Epithelial cell of prostate (primary cell): ENCODE data around the gene CROCC2.

ENCODE experiments used
- DNase-seq: peaks from one replicate; pipeline ENCODE4 v3.0.0-alpha.2; 2011; ENCODE audit warnings: low read depth, low spot score
- H3K27ac ChIP-seq: fragments of 450-650 bp; 2 replicates; pipeline ENCODE4 v1.5.1; 2017; ENCODE audit warnings: mild to moderate bottlenecking

The CROCC2 gene

DNA sequence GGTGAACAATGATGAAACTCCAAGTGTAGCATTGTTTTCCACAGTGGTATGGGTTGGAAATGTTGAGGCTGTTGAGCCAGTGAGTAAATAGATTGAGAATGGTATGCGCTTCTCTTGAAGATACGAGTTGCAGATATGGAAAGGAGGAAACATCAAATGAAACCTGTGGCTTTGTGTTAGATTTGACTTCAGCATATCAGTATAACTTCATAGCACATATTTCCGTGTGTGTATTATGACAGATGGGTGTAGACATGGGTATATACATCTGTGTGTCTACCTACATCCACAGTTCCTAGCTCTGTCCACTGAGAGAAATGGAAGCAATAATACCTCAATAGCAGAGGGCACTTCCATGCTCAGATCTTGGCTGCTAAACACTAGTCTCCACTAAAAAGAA is 100.3 kb downstream of the CROCC2 start:
- DNase-seq, result no peak
- no peak overlapping the region for H3K27ac ChIP-seq

DNA sequence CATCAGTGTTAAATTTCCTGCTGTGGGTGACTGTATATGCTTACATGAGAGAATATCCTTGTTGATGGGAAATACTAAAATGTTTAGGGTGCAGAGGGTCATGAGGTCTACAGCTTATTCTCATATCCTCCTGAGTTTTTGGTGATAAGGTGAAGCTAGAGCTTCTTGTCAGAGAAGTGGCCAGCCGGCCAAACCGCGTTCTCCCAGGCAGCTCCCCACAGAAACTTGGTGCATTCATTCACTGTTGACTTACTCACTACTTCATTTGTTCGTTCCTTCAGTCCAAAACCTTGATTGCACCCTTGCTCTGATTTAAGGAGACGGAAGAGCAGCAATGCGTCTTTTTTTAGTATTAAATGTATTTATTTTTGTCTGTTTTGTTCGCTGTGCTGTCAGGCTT is 101.0 kb downstream of the CROCC2 start:
- H3K27ac ChIP-seq, result no peak overlapping the region
- DNase-seq, result no peak

DNA sequence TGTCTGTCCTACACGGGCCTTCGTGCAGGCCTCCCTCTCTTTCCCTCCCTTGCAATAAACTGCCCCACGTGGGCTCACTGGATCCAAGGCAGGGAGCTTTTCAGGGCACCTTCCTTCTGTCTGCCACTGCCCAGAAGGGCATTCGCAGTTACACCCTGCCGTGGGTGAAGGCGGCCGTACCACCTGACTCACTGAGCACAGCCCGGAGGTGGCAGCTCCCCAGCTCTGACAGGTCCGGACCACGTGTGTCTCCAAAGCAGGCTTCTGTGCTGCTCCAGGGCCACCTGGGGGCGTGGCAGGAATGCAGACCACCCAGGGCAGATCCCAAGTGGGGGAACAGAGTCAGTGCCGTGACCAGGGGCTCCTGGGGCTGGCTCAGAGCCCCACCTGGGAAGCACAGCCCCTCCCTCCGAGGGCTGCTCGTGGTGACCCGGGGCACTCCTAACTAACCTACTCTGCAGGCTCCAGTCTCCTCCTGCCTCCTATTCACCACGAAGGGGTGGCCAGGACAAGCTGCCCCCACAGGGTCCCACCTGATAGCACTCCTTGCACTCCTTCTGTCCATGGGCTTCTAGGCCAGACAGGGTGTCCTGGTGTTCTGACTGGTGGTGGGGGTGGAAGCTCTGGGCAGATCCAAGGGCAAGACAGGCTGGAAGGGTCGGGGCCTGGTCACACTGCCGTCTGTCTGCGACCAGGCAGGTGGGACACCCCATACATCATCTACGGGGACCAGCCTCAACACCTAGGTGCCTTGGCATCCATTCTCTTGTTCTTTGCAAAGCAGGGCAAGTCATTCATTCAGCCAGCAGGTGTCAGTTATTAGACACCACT is 102.0 kb downstream of the CROCC2 start:
- no peak for DNase-seq
- no peak overlapping the region for H3K27ac ChIP-seq

DNA sequence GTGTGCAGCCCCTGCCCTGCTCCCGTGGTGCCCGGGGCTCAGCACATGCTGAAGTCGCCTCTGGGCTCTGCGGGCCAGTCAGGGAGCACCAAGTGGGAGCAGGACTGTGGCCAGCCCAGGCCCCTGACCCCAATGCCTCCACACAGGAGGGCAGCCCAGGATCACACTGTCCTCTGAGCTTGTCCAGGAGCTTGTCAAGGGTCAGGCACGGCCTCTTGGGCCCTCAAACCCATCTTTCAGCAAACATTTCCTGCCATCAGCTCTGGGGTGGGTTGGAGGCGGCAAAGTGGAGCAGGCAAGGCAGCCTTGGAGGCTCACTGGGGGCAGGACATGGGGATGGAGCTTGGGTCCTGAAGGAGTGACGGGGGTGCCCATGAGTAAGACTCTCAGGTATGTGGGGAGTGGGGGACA is 102.6 kb downstream of the CROCC2 start:
- H3K27ac ChIP-seq, result no peak overlapping the region

DNA sequence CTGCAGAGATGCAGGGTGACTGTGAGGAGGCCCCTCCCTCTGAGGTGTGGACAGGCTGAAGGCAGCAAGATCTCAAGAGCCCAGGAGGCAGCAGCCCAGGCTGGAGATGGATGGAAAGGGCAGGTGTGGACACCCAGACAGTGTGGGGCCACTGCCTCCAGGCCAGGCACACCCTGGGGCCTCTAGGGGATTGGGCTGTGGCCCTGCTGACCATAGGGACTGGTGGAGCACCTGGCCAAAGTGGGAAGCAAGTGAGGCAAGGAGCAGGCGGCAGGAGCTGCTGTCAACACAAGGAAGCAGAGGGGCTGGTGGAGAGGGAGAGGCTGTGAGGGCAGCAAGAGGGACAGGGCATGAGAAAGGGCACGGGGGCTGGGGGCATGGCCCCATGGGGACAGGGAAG is 103.1 kb downstream of the CROCC2 start:
- H3K27ac ChIP-seq, result no peak overlapping the region
- no peak for DNase-seq

More for the DNA sequence above, 102.6 kb downstream of the CROCC2 start:
- no peak for DNase-seq

DNA sequence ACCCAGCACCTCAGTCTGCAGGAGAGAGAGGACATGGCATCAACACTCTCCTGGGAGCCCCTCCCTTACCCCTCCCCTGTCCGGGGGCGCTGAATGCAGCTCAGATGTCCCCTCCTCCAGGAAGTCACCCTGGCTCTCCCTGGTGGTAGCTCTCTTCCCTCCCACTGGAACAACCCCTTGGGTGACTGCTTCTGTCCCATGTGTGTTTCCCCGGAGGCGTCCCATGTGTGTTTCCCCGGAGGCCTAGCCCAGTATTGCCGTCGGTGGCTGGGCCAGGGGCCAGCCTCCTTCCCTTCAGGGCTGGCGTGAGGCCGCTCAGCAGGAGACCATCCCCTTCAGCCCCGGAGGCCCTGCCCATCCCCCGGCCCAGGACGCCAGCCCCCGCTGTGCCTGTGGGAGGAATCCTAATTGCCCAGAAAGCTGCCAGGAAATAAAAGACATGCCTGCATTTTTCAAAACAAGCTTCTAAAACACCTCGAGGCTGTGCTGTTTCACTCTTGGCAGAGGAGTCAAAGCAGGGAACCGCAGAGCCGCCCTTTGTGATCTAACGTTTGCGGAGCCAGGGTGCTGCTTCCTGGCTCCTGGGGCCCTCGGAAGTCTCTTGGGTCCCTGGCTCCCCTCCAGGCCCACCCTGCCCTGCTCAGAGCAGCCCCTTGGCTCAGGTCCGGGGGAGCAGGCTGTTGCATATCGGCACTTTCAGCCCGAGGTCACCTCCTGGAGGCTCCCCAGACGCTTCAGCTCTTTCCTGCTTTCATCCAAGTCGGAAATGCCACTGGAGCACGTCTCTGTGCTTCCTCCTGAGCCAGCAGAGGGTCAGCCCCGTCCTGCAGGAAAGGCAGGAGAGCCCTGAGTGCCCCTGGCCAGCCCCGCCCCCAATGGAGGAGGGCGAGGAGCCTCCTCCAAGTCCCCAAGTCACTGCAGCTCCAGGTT is 103.7 kb downstream of the CROCC2 start:
- H3K27ac ChIP-seq, result no peak overlapping the region
- DNase-seq, result no peak

DNA sequence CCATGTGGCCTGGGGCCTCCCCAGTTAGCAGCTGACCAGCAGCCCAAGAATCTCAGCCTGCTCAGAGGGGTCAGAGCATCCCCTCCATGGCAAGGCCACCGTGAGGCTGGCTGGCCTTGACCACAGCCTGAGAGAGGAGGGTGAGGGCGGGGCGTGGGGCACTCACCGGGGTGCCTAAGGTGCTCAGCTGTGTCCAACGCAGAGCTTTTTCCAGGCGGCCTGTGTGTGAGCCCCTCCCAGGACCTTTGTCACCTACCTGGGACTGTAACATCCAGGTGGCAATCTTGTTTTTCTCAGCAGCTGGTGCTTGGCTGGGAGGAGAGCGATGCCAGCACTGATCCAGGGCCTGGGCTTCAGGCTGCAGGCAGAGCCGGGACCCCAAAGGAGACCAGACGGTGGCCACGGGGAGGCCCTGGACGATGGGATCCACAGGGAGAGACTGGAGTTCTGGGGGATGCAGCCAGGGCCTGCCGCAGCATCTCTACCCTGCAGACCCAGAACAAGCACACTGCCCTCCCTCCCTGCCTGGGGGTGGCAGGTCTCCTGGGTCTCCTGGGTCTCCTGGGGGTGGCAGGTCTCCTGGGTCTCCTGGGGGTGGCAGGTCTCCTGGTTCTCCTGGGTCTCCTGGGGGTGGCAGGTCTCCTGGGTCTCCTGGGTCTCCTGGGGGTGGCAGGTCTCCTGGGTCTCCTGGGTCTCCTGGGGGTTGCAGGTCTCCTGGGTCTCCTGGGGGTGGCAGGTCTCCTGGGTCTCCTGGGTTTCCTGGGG is 104.6 kb downstream of the CROCC2 start:
- H3K27ac ChIP-seq, result no peak overlapping the region
- DNase-seq, result no peak

DNA sequence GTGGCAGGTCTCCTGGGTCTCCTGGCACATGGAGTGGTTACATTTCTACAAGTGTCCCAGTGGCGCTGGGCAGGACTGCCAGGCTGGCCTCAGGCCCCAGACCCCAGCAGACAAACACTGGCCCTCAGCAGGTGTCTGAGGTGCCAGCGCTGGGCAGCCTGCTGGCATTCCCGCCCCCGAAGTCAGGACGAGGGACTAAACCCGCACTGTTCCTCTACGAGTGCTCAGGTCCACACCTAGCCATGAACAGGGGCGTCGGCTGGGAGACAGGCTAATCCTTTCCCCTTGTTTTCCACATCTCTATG is 105.1 kb downstream of the CROCC2 start:
- no peak overlapping the region for H3K27ac ChIP-seq
- no peak for DNase-seq

DNA sequence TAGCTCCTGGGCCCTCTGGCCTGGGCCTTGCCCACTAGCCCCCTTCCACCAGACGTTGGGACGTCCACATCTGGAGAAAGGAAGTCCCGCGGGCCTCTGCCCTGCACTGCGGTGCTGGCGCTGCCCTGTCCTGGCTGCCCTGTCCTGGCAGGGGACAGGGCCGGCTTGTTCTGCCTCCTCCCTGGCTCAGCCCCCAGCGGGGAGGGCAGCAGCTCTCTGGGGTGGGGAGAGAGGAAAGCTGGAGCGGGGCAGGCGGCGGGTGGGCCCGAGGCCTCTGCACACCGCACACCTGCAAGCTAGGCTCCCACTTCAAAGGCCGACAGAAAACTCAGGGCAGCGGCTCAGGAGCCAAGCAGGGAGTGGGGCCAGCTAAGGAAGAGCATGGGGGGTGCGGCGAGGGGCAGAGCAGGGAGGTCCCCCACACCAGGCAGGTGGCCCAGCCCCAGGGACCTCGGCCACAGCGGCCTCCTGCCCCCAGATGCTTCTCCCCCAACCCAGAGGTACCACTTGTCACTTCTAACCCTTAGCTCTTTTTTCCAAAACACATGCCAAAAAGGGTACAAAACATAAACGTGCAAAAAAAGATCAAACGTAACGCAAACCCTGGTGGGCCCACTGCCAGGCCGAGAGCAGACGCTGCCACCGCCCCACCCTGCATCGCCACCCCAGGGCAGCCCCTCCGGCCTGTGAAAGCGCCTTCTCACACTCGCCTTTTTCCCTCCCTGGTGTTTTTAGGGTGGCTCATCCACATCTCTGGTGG is 105.8 kb downstream of the CROCC2 start:
- no peak overlapping the region for H3K27ac ChIP-seq
- DNase-seq, result no peak

DNA sequence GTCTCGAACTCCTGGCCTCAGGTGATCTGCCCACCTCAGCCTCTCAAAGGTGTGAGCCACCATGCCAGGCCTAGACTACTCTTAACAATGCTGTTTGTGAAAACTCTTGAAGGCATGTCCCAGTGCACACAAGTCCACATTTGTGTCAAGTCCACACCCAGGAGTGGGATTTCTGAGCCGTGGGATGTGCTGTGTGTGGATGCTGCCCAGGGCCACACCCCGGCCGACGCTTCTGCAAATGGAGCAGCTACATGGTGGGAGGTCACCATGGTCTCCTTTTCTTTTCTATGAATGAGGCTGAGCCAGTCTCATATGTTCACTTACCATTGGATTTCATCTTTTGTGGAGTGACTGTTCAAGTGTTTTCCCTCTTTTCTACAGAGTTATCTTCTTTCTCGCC is 108.1 kb downstream of the CROCC2 start:
- no peak for DNase-seq
- no peak overlapping the region for H3K27ac ChIP-seq

DNA sequence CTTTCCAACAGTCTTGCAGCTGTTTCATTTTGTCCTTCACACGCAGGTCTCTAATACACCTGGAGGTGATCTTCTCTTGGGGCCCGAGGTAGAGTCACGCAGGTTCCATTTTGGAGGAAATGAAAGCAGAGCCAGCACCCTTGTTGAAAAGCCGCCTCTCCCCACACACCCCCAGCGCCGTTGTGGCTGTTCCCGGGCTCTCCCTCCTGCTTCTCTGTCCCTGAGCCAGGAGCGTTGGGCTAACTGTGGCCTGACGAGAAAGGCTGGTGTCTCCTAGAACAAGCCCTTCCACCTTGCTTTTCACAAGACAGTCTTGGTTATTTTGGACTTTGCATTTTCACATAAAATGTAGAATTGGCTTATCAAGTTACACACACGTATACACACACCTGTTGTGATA is 108.6 kb downstream of the CROCC2 start:
- no peak for DNase-seq
- no peak overlapping the region for H3K27ac ChIP-seq

DNA sequence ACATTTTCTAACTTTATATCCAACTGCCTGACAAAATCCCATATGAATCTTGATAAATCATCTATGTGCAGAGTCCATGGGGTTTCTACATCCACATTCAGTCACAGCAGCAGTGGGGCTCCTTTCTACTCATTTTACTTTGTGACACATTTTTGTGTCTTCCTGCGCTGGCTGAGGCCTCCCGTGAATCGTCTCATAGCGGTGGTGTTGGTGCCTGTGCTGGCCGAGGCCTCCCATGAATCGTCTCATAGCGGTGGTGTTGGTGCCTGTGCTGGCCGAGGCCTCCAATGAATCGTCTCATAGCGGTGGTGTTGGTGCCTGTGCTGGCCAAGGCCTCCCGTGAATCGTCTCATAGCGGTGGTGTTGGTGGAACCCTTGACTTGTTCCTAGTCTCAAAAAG is 109.3 kb downstream of the CROCC2 start:
- DNase-seq, result no peak
- no peak overlapping the region for H3K27ac ChIP-seq

DNA sequence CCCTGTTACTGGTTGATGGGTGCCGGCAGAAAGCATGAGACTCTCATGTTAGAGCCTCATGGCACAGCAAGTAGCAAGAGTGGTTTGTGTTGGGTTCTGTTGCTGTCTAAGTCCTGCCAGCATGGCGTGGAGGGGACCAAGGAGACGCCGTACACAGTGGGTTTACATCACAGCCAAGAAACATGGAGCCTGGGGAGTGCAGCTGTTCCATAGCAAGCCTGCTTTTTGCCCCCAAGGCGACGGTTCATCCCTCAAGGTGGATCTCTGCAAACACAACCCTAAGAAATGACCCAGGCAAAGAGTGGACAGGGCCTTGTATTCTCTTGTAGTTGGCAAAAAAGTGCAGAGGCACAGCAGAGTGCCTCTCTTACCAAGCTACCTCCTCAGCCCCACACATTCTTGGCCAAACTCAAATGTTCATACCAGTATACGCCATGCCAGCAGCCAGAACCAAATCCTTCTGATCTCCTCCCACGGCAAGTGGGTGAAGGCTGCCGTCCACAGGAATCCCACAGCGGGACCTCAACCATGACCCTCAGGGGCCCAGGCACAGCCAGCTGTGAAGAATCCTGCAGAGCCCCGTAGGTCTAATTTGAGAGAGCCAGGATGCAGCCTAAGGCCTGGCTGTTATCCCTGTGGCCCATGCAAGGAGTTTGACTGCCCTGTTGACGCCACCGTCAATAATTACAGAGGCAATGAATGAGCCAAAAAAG is 111.2 kb downstream of the CROCC2 start:
- DNase-seq, result no peak

DNA sequence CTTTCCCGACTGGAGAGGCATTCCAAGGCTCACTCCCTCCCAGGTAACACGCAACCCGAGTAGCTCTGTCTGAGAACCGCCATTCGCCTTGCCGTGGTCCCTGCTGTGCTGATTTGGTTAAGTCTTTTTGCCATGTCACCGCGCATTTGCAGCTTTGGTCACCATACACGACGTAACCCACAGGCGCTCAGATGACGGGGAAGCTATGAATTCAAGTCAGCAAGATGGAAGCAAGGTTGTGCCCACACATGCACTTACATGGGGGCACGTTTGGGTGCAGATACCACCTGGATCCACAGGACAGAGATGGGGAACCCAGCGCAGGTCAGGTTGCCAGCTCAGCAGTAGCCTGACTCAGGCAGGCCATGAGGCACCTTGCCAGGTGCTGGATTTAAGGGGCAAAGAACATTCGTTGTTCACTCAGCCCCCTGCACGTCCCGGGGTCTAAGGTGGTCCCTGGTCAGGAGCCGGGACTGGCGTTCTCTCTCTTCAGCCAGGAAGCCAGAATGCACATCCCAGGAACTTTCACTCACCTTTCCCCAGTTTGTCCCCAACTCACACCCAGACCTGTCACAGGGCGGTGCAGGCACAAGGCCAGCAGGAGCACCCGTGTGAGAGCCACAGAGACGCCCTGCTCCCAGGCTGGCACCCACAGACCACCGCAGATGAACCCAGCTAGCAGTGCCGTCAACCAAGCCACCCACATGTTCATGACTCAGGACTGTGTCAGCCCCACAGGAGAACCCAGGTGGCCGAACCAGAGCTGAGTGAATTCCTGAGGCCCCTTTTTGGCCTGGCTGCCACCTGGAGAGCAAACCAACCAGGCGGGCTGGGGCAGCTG is 112.1 kb downstream of the CROCC2 start:
- no peak overlapping the region for H3K27ac ChIP-seq
- DNase-seq, result no peak

More for the DNA sequence above, 111.2 kb downstream of the CROCC2 start:
- H3K27ac ChIP-seq, result no peak overlapping the region

DNA sequence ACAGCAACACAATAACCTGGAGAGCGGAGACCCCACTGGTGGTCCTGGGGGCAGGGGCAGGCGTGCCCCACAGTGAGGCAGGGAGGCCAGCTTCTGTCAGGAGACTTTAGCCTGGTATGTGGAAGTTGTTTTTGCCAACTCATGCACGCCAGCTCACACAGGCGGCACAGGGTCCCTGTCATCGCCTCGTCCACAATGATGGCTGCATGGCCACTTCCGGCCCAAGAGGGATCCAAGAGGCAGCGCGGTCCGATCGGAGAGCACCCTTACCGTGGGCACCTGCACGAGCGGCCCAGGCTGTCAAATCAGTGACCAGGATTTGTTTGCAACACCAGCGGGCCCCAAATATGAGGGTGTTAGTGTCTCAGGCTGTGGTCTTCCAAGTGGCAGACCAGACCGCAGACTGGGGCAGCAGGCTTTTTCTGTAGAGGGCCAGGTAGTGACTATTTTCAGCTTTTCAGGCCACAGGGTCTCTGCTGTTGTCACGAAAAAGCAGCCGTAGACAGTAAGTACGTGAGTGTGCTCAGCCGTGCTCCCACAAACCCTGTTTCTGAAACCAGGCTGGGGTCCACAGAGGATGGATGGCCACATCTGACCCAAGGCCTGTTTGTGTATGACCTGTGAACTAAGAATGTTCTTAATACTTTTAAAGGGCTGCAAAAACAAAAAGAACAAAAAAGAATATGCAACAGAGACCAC is 113.5 kb downstream of the CROCC2 start:
- no peak overlapping the region for H3K27ac ChIP-seq
- no peak for DNase-seq

DNA sequence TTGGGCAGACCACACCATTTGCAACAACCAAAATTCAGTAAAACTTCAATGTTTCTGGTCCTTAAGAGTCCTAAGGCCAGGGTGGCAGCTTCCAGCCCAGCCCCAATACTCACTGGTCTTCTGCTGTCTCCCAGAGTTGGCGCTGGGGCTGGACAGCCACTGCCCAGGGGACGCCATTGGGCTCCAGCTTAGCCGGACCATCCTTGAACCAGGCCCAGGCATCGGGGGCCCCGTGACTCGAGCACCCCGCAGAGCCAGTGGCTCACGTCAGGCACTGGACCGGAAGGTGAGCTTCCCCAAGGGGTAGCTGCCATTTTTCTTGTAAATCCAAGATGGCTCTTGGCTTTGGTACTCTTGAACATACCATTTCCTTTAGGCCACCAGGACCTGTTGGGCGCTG is 114.1 kb downstream of the CROCC2 start:
- no peak overlapping the region for H3K27ac ChIP-seq
- no peak for DNase-seq

DNA sequence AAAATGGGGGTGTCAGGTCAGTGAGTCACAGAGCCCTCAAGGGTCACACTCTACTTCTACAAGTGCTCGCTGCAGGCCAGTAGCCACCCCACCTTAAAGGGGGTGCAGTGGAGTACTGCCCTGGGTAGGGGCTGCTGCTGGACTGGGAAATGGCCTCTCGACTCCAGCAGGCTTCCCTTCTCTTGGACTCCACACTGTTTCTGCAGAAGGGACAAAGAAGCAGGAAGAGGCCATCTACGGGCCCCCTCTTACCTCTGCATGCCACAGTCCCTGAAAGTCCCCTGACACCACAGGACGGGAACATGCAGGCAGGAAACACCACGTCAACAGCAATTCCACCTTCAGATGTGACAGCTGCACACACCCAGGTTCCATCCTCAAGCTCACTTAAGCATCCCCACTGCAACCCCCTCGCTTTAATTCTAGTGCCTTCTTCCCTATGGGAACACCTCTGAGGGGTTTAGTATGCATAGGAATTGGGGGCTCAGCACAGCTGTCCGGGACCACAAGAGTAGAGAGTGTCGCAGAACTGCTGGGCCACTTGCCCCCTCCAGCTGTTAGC is 114.6 kb downstream of the CROCC2 start:
- no peak overlapping the region for H3K27ac ChIP-seq
- no peak for DNase-seq

DNA sequence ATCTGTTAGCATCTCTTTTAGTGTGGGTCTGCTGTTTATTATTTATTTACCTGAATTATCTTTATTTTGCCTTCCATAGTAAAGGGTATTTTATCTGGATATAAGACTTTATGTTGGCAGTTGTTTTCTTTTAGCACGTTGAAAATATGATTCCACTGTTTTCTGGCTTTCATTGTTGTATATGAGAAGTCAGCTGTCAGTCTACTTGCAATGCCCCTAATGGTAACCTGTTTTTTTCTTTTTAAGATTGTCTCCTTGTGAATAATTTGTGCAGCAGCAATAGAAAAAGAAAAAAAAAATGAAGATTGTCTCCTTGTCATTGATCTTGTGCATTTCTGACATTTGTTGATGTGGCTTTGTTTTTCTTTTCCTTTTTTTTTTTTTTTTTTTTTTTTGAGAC is 119.5 kb downstream of the CROCC2 start:
- no peak overlapping the region for H3K27ac ChIP-seq
- DNase-seq, result no peak
